Right renal cortex interstitium (tissue), 3 donors: Measurements from ENCODE around the gene KAZN. TPM values are rescaled to one million over a fixed set of nuclear protein-coding genes. Genes with fewer than 3 reads are reported as not detected.
A peak's percentile ranks its signal among the peaks of the same experiment; 100 is the strongest.

ENCODE experiments used
- DNase-seq, 3 donors: peaks; one replicate each; pipeline ENCODE4 v3.0.0-alpha.2; 2013; ENCODE audit warnings: low read depth in 3 of 3, low spot score in 2 of 3
- polyA plus RNA-seq, 3 donors: library from polyadenylated mRNA; unstranded; fragments of 120-200 nt; gene quantifications; one replicate each; pipeline ENCODE4 v1.2.1, GENCODE V29; 2013; ENCODE audit not compliant: insufficient read length in 3 of 3

KAZN gene
- polyA plus RNA-seq, 3 donors = 31.1 to 37.0 (median 31.5) TPM

DNA sequence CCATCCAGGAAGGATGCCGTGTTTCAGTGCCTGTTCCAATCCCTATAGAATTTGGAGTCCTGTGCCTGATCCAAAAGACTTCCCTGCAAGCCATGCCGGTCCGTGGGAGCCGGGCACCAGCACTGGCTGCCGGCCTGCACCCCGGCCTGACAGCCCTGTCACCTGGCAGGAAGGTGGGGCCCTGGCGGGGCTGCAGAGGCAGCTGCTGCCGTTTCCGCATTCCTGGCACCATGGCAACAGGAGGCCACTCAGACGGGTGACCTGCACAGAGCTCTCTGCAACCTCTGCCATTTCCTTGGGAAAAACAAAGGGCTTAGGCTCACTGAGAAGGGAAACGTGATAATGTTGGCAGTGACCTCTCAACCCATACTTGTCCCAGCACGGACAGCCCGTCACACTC, 491.9 kb downstream of the KAZN start:
- DNase-seq = peak in 1 of 3 donors; percentile 78

DNA sequence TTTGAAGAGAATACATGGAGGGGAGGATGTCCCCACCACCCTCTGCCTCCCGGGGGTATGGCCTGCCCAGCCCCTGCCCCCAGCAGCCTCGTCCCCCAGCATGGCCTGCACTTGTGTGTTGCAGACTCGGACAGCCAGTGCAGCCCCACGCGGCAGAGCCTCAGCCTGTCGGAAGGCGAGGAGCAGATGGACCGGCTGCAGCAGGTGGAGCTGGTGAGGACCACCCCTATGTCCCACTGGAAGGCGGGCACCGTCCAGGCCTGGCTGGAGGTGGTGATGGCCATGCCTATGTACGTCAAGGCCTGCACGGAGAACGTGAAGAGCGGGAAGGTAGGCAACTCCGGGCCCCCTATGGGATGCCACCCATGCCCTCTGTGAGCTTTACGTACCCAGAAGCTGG, 495.6 kb downstream of the KAZN start:
- DNase-seq = no peak

DNA sequence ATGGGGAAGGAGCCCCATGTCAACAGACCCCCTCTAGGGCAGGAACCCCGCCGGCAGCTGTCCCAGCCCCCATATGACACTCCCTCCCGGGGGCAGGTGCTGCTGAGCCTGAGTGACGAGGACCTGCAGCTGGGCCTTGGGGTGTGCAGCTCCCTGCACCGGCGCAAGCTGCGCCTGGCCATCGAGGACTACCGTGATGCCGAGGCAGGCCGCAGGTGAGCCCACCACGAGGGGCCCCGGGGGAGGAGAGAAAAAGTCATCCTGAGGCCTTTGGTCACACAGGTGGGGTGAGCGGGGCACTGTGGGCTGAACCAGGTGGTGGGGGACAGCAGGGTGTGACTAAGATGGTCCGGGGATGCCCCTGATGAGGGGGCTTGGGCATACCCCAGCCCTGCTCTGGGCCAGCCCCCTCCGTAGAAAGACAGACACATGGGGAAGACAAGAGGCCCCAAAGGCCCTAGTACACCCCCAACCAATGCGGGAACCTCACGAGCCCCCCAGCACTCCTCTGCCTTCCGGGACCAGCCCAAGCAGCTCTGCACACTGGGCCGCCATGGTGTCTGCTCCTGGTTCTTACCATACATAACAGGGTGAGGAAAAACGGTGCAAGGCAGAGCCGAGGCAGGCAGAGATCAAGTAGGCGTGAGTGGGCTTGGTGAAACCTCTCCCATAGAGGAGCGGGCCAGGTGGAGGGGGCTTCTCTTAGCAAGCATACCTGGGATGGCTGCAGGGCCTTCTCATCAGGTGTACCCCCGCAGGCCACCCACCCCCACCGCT, 496.4 kb downstream of the KAZN start:
- no peak for DNase-seq

DNA sequence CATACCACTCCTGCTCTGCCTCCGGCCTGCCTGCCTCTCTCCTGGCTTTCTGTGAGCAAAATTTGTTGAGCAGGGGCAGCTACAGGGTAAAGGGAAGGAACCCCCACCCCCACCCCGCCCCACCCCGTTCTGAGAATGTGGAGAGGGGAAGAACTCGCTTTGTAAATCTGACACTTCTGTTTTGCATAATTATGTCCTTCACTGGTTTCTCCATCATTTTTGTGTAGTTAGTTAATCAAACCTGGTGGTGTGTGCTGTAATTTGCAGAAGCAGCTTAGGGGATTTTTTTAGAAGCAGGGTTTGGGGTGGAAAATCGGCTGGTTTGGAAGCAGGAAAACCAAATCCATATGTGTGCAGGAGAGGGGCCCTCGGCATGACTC, 497.0 kb downstream of the KAZN start:
- DNase-seq = no peak

DNA sequence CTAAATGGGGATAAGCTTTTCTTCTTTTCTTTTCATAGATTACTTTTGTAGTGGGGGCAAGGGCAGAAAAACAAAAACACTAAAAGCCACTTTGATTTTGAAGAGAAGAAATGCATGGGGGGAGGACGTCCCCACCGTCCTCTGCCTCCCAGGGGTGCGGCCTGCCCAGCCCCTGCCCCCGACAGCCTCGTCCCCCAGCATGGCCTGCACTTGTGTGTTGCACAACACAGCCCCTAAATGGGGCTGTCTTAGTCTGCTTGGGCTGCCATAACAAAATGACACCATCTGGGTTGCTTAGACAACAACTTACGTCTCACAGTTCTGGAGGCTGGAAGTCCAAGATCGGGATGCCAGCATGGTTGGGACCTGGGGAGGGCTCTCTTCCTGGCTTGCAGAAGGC, 497.8 kb downstream of the KAZN start:
- no peak for DNase-seq

DNA sequence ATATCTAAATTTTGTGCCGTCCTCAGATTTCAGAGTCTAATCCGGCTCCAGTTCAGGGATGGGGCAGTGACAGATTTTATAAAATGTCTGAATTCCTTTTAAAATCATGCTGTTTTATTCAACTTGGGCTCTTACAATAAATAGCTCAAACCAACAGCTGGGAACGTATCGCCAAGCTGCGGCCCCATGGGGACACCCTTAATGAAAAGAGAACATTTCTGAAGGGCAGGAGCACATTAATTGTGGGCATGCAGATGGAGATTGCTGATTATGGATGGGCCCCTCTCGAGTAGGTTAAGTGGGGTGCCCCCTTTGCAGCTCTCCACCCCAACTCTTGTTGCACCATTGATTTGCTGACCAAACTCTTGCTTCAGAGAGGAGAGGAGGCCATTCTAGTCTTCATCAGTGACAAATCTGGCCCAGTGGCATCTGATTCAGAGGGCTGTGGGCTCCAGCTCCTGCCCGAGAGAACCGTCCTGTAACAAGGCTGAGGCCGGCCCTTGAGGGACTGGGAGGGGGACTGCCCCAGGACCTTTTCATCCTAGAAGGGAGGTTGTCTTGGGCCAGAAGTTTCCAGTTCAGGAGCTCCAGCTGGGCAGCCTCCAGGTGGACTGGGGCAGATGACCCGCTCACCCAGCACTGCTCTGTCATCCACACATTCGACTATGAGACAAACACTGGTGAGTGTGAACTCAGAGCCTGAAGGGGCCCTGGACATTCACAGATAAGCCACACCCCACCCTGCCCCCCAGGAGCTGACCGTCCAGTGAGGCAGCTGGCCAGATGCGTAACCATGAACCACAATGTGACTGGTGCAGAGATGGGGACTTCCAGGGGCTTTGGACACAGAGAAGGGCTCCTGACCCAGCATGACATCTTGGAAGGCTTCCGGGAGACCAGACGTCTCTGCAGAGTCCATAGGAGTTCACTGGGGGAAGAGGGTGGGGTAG, 500.0 kb downstream of the KAZN start:
- no peak for DNase-seq

DNA sequence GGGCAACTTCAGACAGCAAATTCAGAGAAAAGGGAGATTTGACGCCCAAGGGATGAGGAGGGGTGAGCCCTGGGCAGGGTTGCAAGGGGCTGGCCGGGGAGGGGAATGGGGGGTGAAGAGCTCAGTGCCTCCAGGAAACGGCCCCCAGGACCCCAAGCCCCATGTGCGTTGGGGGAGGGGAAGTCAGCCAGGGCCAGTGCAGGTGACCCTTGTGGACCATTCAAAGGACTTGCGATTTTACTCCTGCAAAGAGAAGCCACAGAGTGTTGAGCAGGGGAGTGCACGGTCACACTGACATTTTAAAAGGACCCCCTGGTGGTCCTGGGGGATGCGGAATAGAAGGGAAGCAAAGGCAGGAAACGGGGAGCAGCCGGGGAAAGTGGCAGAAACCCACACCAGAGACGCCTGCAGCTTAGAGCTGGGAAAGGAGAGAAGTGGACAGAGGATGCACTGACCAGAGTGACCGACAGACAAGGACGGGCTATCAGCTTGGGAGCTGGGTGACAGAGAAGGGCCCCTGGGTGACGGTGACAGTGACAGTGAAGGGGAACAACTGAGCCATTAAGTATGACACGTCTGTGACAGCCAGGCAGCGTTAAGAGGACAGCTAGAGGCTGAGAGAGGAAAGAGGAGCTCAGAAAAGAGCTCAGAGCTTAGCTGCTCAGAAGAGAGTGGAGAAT, 501.1 kb downstream of the KAZN start:
- DNase-seq = no peak

DNA sequence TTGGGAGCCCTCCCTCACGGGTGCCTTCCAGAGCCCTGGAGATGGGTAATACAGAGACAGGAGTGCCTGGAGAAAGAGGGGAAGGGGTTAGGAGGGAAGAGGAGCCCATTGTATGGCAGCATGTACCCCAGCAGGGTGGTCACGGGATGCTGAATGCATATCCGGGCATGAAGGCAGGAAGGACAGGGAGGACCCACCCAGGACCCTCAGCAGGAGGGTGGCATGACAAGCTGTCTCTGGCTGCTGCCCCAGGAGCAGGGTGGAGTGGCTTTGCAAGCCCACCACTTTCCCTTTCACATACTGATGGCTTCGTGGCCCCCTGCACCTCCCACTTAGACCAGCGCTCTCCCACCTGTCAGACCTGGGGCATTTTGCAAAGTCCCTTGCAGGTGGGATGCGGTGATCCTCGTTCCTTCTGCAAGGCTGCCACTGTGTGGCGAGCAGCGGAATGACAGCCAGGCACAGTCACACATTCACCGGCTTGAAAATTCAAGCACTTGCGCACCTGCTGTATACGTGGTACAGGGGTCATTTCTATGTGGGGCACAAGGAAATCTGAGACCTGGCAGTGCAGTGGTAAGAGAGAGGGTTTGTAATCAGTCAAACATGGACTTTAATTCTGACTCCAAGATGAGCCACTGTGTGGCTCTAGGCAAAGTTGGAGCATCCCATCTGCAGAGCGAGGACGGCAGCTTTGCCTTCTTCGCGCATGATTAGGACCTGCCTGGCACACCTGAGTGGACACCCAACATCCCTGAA, 501.8 kb downstream of the KAZN start:
- DNase-seq = no peak

DNA sequence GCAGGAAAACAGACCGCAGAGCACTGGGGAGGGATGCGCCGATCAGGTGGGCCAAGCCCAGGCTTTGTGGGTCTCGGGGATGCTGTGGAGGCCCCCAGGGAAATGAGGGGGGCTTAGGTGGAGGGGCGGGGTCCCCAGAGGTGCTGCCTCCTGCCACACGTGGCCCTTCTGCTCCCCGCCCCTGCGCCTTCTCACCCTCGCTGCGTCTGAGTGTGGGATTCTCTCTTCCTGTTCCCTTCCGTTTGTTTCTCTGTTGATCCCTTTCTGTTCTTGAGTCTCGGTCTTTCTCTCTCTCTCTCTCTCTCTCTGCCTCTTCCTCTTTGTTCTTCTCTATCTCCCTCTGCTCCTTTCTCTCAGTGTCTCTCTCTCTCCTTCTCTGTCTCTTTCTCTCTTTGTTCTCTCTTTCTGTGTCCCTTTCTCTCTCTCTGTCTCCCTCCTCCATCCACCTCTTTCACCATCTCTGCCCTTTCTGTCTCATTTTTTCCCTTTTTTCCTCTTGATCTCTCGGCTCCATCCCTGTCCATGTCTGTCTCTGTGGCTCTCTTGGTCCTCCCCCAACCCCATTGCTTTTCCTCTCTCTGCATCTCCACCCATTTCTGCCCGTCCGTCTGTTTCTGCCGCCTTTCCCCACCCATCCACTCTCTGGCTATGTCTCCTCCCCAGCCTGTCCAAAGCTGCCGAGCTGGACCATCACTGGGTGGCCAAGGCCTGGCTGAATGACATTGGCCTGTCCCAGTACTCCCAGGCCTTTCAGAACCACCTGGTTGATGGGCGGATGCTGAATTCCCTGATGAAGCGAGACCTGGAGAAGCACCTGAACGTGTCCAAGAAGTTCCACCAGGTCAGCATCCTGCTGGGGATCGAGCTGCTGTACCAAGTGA, 502.6 kb downstream of the KAZN start:
- DNase-seq = no peak

DNA sequence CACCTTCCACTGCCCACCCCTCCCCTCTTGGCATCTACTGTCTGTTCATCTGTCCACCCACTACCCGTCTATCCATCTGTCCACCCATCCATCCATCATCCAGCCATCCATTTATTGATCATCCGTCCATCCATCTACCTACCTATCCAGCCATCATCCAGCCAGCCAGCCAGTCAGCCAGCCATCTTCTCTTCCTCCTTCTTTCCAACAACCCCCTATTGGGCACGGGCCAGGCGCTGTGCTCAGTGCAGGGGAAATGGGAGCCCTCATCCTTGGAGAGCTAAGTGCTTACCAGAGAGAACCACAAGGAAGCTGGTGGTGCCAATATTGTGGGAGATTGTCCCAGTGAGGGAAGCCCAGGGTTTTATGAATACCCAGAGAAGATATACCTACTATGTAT, 503.3 kb downstream of the KAZN start:
- DNase-seq = no peak

DNA sequence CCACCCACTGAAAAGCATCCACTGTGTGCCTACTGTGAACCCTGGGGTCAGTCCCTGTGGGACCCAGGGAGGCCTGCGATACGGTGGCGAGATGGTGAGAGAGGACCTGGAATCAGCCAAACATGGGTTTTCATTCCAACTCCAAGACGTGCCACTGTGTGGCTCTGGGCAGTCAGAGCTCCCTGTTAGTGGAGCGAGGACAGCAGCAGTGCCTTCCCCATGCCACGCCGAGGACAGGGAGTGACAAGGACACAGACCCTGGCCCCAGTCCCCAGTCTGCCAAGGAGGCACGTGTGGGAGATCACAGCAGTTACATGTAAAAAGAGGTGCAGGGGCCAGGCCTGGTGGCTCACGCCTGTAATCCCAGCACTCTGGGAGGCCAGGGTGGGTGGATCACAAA, 504.2 kb downstream of the KAZN start:
- DNase-seq = no peak

DNA sequence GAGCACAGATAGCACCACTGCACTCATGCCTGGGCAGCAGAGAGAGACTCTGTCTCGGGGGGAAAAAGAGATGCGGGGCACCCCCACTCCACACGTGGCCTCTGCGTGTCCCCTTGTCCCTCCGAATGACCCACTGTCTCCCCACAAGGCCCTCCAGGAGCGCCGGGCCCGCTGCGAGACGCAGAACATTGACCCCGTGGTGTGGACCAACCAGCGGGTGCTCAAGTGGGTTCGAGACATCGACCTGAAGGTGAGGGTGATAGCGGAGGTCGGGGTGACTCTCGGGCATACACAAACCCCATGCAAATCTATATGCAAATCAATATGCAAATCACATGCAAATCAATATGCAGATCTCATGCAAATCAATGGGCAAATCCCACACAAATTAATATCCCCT, 504.7 kb downstream of the KAZN start:
- DNase-seq = no peak

DNA sequence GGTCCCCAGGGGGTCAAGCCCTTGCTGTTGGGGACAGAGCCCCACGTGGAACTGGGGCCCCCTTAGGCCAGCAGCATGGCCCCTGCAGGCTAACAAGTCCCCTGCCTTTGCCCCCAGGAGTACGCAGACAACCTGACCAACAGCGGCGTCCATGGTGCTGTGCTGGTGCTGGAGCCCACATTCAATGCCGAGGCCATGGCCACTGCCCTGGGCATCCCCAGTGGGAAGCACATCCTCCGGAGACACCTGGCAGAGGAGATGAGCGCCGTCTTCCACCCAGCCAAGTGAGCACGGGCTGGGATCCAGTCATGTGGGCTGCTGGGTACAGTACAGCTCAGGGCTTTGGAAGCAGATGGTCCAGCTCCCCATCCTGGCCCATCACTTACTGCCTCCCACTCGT, 505.4 kb downstream of the KAZN start:
- no peak for DNase-seq

DNA sequence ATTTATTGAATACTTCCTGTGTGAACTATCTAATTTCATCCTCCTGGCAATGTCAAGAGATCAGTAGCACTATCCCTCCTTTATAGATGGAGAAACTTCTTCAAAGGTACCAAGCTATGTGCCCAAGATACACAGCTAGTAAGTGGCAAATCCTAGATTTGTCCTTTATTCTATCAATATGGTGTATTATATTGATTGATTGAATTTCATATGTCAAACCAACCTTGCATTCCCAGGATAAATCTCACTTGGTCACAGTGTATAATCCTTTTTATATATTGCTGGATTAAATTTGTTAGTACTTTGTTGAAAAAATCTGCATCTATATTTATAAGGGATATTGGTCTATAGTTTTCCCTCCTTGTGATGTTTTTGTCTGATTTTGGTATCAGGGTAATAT, 506.3 kb downstream of the KAZN start:
- no peak for DNase-seq

DNA sequence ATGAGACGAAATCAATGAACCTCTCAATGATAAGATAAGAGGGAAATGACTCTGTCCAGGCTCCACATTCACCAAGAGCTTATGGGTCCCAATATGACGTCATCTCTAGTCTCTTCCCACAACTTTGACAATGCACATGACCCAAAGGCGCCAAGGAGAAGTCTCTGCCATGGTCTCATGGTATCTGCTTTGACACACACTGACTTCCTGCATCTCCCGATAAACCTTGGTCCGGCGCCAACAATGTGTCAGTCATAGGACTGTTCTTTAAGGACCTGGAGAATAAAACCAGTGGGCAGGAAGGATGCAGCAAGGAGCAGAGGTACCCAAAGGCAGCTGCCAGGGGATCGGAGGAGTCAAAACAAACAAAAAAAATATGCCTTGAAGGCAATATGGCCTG, 508.1 kb downstream of the KAZN start:
- no peak for DNase-seq

DNA sequence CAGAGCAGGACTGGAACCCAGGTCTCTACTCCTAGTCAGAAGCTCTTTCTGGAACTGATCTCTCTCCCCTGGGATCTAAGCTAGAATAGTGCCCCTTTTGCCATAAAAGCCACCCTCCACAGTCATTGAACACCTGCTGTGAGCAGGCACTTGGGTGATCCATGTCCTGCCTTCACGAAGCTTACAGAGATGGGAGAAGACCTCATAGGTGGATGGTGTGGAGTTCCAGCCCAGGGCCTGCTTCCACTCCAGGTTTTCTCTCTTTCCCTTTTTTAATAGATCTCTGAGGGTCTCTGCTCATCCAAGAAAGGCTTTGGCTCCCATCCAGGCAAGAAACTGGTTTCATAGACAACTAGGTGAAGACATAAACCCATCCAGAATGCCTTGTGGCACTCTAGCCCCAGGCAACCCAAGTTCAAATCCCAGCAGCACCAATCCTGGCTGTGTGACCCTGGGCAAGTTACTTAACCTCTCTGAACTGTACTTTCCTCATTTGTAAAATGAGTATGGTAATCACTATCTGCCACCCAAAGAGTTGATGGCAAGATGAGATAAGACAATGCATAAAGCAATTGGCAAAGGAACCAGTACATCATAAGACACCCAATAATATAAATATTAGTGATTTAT, 508.7 kb downstream of the KAZN start:
- DNase-seq = no peak

DNA sequence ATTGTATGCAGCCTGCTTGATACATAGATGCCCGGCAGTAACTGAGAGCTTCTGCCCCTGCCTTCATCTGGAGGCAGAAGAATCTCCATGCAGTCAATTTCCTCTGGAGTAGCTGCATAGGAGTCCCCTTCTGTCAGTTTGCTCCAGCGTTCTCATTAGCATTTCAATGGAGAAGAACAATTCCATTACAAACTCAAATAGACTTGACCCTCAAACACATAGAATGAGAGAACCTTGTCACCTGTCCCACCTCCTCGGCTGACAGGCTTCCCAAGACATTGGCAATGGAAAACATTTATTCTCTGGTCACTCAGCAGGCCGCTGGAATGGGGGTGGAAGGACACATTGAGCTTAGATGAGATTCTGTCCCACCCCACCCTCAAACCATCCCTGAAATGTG, 509.4 kb downstream of the KAZN start:
- no peak for DNase-seq

DNA sequence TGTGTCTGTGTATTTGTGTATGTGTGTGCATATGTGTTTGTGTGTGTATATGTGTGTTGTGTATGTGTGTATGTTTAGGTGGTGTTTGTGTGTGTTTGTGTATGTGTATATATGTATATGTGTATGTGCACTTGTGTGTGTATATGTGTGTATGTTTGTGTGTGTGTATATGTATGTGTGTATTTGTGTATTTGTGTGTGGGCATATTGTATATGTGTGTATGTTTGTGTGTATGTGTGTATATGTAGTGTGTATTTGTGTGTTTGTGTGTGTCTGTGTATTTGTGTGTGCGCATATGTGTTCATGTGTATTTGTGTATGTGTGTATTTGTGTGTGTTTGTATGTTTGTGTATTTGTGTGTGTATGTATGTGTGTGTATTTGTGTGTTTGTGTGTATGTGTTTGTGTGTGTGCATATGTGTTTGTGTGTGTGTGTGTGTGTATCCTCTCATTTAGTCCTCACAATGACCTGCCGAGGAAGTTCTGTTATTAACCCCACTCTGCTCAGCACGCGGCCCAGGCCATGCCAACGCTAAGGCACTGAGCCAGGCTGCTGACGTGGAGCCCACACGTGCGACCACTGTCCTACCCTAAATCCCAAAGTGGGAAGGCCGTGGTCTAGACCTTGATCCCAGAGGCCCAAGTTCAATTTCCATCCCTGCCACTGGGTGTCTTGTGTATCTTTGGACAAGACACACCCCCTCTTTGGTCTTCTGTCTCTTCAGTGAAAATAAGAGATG, 511.8 kb downstream of the KAZN start:
- no peak for DNase-seq

DNA sequence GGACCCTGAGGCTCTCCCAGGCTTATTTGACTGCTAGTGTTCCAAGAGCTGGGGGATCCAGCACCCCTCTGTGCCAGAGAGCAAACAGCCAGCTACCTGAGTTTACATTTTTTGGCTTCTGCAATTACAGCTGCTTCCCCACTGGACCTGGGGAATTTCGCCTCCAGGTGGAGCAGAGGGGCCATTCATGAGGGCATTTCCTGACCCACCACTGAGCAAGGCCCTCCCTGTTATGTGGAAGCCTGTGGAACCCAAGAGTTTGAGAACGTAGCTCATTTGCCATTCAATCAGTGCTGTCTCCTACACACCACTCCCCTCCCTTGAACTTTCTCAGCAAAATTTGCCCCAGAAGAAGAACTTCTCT, 512.4 kb downstream of the KAZN start:
- no peak for DNase-seq
